OCI-LY7 (cell line): Measurements from ENCODE around the gene PRDX1. TPM values are rescaled to one million over a fixed set of nuclear protein-coding genes. Genes with fewer than 3 reads are reported as not detected.
"Not testable (repeated sequence)": the region's sequence is repeated elsewhere in the genome, so short reads cannot be mapped to it uniquely, and the experiment has no call there.

Experiments used
- BruUV-seq: library from RNA; stranded (reverse); fragments of 400-500 nt; replicated peaks from 2 replicates; lab custom pipeline; 2021; lab: Mats Ljungman, UMichigan
- CTCF ChIA-PET: fragments of 300-600 bp; sonication (Branson Sonifier 250); formaldehyde crosslinking; loops from one replicate; lab custom pipeline; 2022; ENCODE audit warnings: antibody characterized with exemption; ENCODE audit not compliant: unreplicated experiment; lab: Charles Lee
- POLR2A ChIA-PET: fragments of 300-600 bp; sonication (Branson Sonifier 250); formaldehyde crosslinking; loops from one replicate; lab custom pipeline; 2022; ENCODE audit warnings: antibody characterized with exemption; lab: Charles Lee
- DNase-seq: peaks from one replicate; pipeline ENCODE4 v3.0.0-alpha.2; 2015; ENCODE audit warnings: low spot score
- H2AFZ ChIP-seq: fragments of 200-600 bp; sonication (generic), shearing (Covaris generic); 2 replicates; pipeline ENCODE4 v1.6.1; 2014; ENCODE audit warnings: mild to moderate bottlenecking, antibody characterized with exemption, low read length, moderate library complexity
- H3K27ac ChIP-seq: fragments of 200-600 bp; sonication (generic); 2 replicates; pipeline ENCODE4 v1.5.1; 2014; ENCODE audit warnings: mixed run types, low read depth, mild to moderate bottlenecking, moderate library complexity, low read length, inconsistent platforms; ENCODE audit not compliant: poor library complexity, severe bottlenecking
- H3K36me3 ChIP-seq: fragments of 200-600 bp; sonication (generic); 2 replicates; pipeline ENCODE4 v1.6.1; 2014; ENCODE audit warnings: mild to moderate bottlenecking, antibody characterized with exemption, low read length, moderate library complexity, mixed read lengths; ENCODE audit not compliant: insufficient read depth
- H3K4me1 ChIP-seq: fragments of 200-600 bp; sonication (generic); 2 replicates; pipeline ENCODE4 v1.5.1; 2014; ENCODE audit warnings: mild to moderate bottlenecking, low read length; ENCODE audit not compliant: insufficient read depth, poor library complexity, severe bottlenecking
- H3K4me2 ChIP-seq: fragments of 200-600 bp; sonication (generic); 2 replicates; pipeline ENCODE4 v1.6.1; 2014; ENCODE audit warnings: mild to moderate bottlenecking, low read length
- H3K4me3 ChIP-seq: fragments of 200-600 bp; sonication (generic); 2 replicates; pipeline ENCODE4 v1.5.1; 2014; ENCODE audit warnings: mild to moderate bottlenecking, low read depth, low read length; ENCODE audit not compliant: poor library complexity, severe bottlenecking
- H3K79me2 ChIP-seq: fragments of 200-600 bp; sonication (generic); 2 replicates; pipeline ENCODE4 v1.6.1; 2016; ENCODE audit warnings: low read depth, mild to moderate bottlenecking, low read length, moderate library complexity, mixed read lengths; ENCODE audit not compliant: insufficient read depth
- H3K9me2 ChIP-seq: fragments of 200-600 bp; sonication (generic); 2 replicates; pipeline ENCODE4 v1.6.1; 2016; ENCODE audit warnings: mild to moderate bottlenecking, low read length, mixed read lengths; ENCODE audit not compliant: insufficient read depth
- H3K9me3 ChIP-seq: fragments of 200-600 bp; sonication (generic); 2 replicates; pipeline ENCODE4 v1.6.1; 2014; ENCODE audit warnings: mild to moderate bottlenecking, mixed run types, low read length, mixed read lengths
- H4K20me1 ChIP-seq: fragments of 200-600 bp; sonication (generic); 2 replicates; pipeline ENCODE4 v1.6.1; 2014; ENCODE audit warnings: mild to moderate bottlenecking, antibody characterized with exemption, low read length, moderate library complexity, mixed read lengths; ENCODE audit not compliant: insufficient read depth
- CTCF ChIP-seq: fragments of 200-600 bp; sonication (generic); conservative IDR thresholded peaks from 2 replicates; pipeline ENCODE4 v1.5.1; 2014; ENCODE audit warnings: mild to moderate bottlenecking, antibody characterized with exemption, low read length, moderate library complexity, mixed read lengths
- EZH2phosphoT487 ChIP-seq: fragments of 200-600 bp; sonication (generic); IDR thresholded peaks from 2 replicates; pipeline ENCODE4 v1.6.1; 2018; ENCODE audit warnings: low read depth, borderline replicate concordance, mild to moderate bottlenecking, mixed run types, antibody characterized with exemption, low read length, moderate library complexity, mixed read lengths
- intact Hi-C: fragments of 100-400 bp; cut with micrococcal nuclease; formaldehyde crosslinking; loops from one replicate; pipeline ENCODE4 v1.10.0; 2022; ENCODE audit not compliant: unreplicated experiment
- total RNA-seq, 2 experiments: library from RNA; depleted of rRNA in 1 of 2; stranded (reverse); fragments of >200 nt in 1 of 2; shearing (Covaris generic) in 1 of 2; gene quantifications; 2 replicates each; pipeline ENCODE4 v1.2.3, GENCODE V29; 2014 to 2022

PRDX1 gene
- total RNA-seq, 2 experiments from 2014 or later: 814 to 851 TPM

- Histone ChIP-seq H3K9me2 (no peaks in the 10 kb centered on the region), H3K27ac (peak overlapping the region; percentile 90), H3K4me3 (peak overlapping the region; percentile 99), H4K20me1 (peaks cover 34% of the 10 kb centered on the region), H2AFZ (no peak overlapping the region), H3K4me2 (peak overlapping the region; percentile 85), H3K79me2 (peaks cover 81% of the 10 kb centered on the region), H3K4me1 (peaks cover 45% of the 10 kb centered on the region), H3K36me3 (peaks cover 76% of the 10 kb centered on the region), H3K9me3 (no peaks in the 10 kb centered on the region)
- intact Hi-C loops: loop anchor here (10.0 kb wide), 1 partner anchor 336 kb away; no protein-coding TSS in a partner anchor
- TF ChIP-seq EZH2phosphoT487 (no peak), CTCF (no peak)
- ChIA-PET CTCF (no interaction called here), POLR2A (interaction anchor here (0.6 to 4.3 kb wide), 14 partner anchors 18 to 1692 kb away, joined by 3 to 41 read pairs (median 4); partner anchors contain the start of genes CCDC163, MMACHC, MUTYH and TOE1)
- BruUV-seq: TSS peak; percentile 43
- peak; percentile 76 for DNase-seq
These were observed 2.8 kb downstream of the PRDX1 start for GRCh38 chr1:45518910-45519309.

- intact Hi-C loops: loop anchor here (10.0 kb wide), 1 partner anchor 336 kb away; no protein-coding TSS in a partner anchor
These were observed 3.3 kb downstream of the PRDX1 start for GRCh38 chr1:45518366-45518765.

GRCh38 chr1:45516465-45516864 lies 5.2 kb downstream of the PRDX1 start:
- DNase-seq: no peak
- Histone ChIP-seq H3K36me3 (peaks cover 98% of the 10 kb centered on the region), H2AFZ (no peak overlapping the region), H3K79me2 (peaks cover 70% of the 10 kb centered on the region), H4K20me1 (peaks cover 38% of the 10 kb centered on the region), H3K4me3 (no peak overlapping the region), H3K9me3 (no peaks in the 10 kb centered on the region), H3K9me2 (no peaks in the 10 kb centered on the region), H3K27ac (peak overlapping the region; percentile 26), H3K4me1 (peaks cover 36% of the 10 kb centered on the region), H3K4me2 (0 out of 2 replicates have a peak overlapping the region, but pooled peaks have one; percentile 11)
- BruUV-seq: no TSS peak
- POLR2A ChIA-PET: interaction anchor here (0.6 to 2.0 kb wide), 7 partner anchors 9 to 287 kb away, joined by 3 to 6 read pairs (median 3); partner anchors contain the start of genes AKR1A1 and MAST2
- TF ChIP-seq CTCF (no peak), EZH2phosphoT487 (no peak)
- intact Hi-C loops: loop anchor here (10.0 kb wide), 1 partner anchor 338 kb away; no protein-coding TSS in a partner anchor
- CTCF ChIA-PET: interaction anchor here (1.3 kb wide), 1 partner anchor 53 kb away, joined by 4 read pairs; no protein-coding TSS in a partner anchor

More at GRCh38 chr1:45518366-45518765, 3.3 kb downstream of the PRDX1 start:
- Histone ChIP-seq H4K20me1 (peaks cover 36% of the 10 kb centered on the region), H3K27ac (peak overlapping the region; percentile 90), H3K4me1 (peaks cover 45% of the 10 kb centered on the region), H3K79me2 (peaks cover 81% of the 10 kb centered on the region), H3K4me3 (peak overlapping the region; percentile 99), H3K36me3 (peaks cover 81% of the 10 kb centered on the region), H3K4me2 (peak overlapping the region; percentile 85)
- POLR2A ChIA-PET: interaction anchor here (0.7 to 4.3 kb wide), 15 partner anchors 13 to 178 kb away, joined by 3 to 41 read pairs (median 5); partner anchors contain the start of genes CCDC163, MMACHC, MUTYH and TOE1
- H3K9me2 ChIP-seq, CTCF ChIA-PET, DNase-seq, H2AFZ ChIP-seq, BruUV-seq, H3K9me3 ChIP-seq: not testable (repeated sequence)
